Sigmoid colon (tissue), 7 donors: ENCODE data around the gene CDH23. TPM values are rescaled to one million over a fixed set of nuclear protein-coding genes. Genes with fewer than 3 reads are reported as not detected.

Experiments used
- DNase-seq: peaks from one replicate; pipeline ENCODE4 v3.0.0-alpha.2; 2019
- H3K27ac ChIP-seq, 4 donors: fragments of 200-600 bp; sonication (generic); one replicate each; pipeline ENCODE4 v1.5.1; 2016 to 2019; ENCODE audit warnings: mild to moderate bottlenecking in 1 of 4
- H3K27me3 ChIP-seq, 3 donors: fragments of 200-600 bp; sonication (generic); one replicate each; pipeline ENCODE4 v1.5.1; 2019; ENCODE audit warnings: mild to moderate bottlenecking in 1 of 3
- H3K36me3 ChIP-seq, 4 donors: fragments of 200-600 bp; sonication (generic); one replicate each; pipeline ENCODE4 v1.5.1; 2016 to 2019
- H3K4me1 ChIP-seq, 4 donors: fragments of 200-600 bp; sonication (generic); one replicate each; pipeline ENCODE4 v1.5.1; 2017 to 2019
- H3K4me3 ChIP-seq, 4 donors: fragments of 200-600 bp; sonication (generic); one replicate each; pipeline ENCODE4 v1.5.1; 2017 to 2019; ENCODE audit warnings: mild to moderate bottlenecking in 2 of 4, moderate library complexity in 1 of 4
- H3K9me3 ChIP-seq, 4 donors: fragments of 200-600 bp in 3 of 4; sonication (generic) in 3 of 4; one replicate each; pipeline versions ENCODE4 v1.5.1 to v1.6.1; 2013 to 2019
- EP300 ChIP-seq, 4 donors: sonication (generic); formaldehyde crosslinking; IDR thresholded peaks; one replicate each; pipeline ENCODE4 v1.6.1; 2017; ENCODE audit warnings: antibody characterized with exemption in 4 of 4
- POLR2A ChIP-seq, 2 donors: fragments of 450-650 bp; IDR thresholded peaks; one replicate each; pipeline ENCODE4 v1.6.1; 2016; ENCODE audit warnings: antibody characterized with exemption in 2 of 2, mild to moderate bottlenecking in 2 of 2, moderate library complexity in 2 of 2
- POLR2AphosphoS5 ChIP-seq, 4 donors: sonication (generic); formaldehyde crosslinking; IDR thresholded peaks; one replicate each; pipeline ENCODE4 v1.6.1; 2017; ENCODE audit warnings: antibody characterized with exemption in 4 of 4
- WGBS, 2 donors: extraction: QIAGEN DNeasy Blood & Tissue Kit; methylation state at CpG; one replicate each; pipeline ENCODE4 v1.1.7; 2013; 5-methylcytosine and 5-hydroxymethylcytosine counted together
- intact Hi-C: fragments of 100-400 bp; cut with DNase I; formaldehyde crosslinking; loops from one replicate; pipeline ENCODE4 v1.15.1; 2023
- polyA plus RNA-seq, 3 donors: library from polyadenylated mRNA; stranded (reverse); fragments of 200-250 nt; gene quantifications; one replicate each; pipeline ENCODE4 v1.2.3, GENCODE V29; 2013
- total RNA-seq, 4 donors: library from RNA; depleted of rRNA; stranded (reverse); fragments of >200 nt; gene quantifications; one replicate each; pipeline ENCODE4 v1.1.0, GENCODE V29; 2016
- TF ChIP-seq, protein P1 (sequence below), 4 experiments: fragments of 450-650 bp in 3 of 4; fragments of 200-600 bp in 1 of 4; IDR thresholded peaks; one replicate each; pipeline ENCODE4 v1.5.1; 2016 to 2019; ENCODE audit warnings: antibody characterized with exemption in 4 of 4, mild to moderate bottlenecking in 3 of 4, moderate library complexity in 2 of 4
- donor health status: healthy with polysubstance abuse.
- donor health status: Bipolar disorder and iron deficiency.
- donor health status: healthy.

The CDH23 gene
- total and polyA plus RNA-seq, 7 donors = 1.5 to 7.2 (median 3.0) TPM

DNA sequence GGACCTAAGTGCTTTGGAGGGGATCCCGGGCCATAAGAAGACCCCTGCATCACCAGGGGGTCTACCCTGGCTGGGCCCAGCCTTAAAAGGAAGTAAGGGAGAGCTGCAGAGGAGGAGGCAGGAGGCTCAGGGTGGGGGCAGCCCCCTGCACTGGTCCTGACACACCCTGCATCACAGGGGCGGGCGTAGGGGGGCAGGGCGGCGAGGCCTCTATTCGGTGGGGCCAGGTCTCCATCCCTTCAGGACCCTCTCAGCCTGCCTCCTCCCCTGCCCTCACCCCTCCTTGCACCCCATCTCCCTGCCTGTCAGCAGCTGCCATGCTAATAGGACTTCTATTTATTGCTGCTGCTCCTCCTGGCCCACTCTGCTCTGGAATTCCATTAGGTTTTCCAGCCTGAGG lies 221.5 kb downstream of the CDH23 start:
- no peaks in the 10 kb centered on the region for H3K36me3 ChIP-seq
- H3K4me1 ChIP-seq = peaks cover 0 to 34% (median 30%) of the 10 kb centered on the region in 4 donors
- no peaks in the 10 kb centered on the region for H3K9me3 ChIP-seq
- no peak for DNase-seq
- H3K27me3 ChIP-seq = no peaks in the 10 kb centered on the region
- intact Hi-C loops = no loop called here
- WGBS, 2 donors = 93 to 95% methylated on average over 6 of the region's 6 CpGs
- H3K27ac ChIP-seq = no peak overlapping the region
- no peak overlapping the region for H3K4me3 ChIP-seq
- TF ChIP-seq EP300 (IDR thresholded peaks at IDR 0.05) (no peak), POLR2AphosphoS5 (IDR thresholded peaks at IDR 0.05) (no peak), POLR2A (IDR thresholded peaks at IDR 0.05) (no peak)
- TF ChIP-seq, protein P1, sequence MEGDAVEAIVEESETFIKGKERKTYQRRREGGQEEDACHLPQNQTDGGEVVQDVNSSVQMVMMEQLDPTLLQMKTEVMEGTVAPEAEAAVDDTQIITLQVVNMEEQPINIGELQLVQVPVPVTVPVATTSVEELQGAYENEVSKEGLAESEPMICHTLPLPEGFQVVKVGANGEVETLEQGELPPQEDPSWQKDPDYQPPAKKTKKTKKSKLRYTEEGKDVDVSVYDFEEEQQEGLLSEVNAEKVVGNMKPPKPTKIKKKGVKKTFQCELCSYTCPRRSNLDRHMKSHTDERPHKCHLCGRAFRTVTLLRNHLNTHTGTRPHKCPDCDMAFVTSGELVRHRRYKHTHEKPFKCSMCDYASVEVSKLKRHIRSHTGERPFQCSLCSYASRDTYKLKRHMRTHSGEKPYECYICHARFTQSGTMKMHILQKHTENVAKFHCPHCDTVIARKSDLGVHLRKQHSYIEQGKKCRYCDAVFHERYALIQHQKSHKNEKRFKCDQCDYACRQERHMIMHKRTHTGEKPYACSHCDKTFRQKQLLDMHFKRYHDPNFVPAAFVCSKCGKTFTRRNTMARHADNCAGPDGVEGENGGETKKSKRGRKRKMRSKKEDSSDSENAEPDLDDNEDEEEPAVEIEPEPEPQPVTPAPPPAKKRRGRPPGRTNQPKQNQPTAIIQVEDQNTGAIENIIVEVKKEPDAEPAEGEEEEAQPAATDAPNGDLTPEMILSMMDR (IDR thresholded peaks at IDR 0.05) = no peak

DNA sequence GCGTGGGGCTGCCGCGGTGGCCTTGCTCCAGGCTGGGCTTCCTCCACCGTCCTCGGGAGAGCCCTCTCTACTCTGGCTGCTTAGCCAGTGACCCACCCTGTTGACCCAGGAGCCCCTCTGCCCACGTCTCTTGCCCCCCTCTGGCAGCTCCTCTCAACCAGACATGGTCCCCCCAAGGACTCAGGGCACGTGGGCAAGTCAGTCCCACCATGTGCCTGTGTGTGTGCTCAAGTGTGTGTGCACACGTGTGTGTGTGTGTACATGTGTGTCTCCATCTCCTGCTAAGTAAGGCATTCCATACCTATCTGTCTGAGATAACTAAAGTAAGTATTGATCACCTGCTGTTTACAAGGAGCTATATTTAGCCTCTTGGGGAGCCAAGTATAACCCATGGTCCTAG lies 221.9 kb downstream of the CDH23 start:
- TF ChIP-seq POLR2AphosphoS5 (IDR thresholded peaks at IDR 0.05) (no peak), EP300 (IDR thresholded peaks at IDR 0.05) (no peak), POLR2A (IDR thresholded peaks at IDR 0.05) (no peak)
- TF ChIP-seq, protein P1 (IDR thresholded peaks at IDR 0.05) = no peak
- DNase-seq = no peak
- peaks cover 0 to 38% (median 33%) of the 10 kb centered on the region in 4 donors for H3K4me1 ChIP-seq
- no peaks in the 10 kb centered on the region for H3K9me3 ChIP-seq
- intact Hi-C loops = no loop called here
- no peaks in the 10 kb centered on the region for H3K27me3 ChIP-seq
- WGBS, 2 donors = 88 to 93% methylated on average over 8 of the region's 8 CpGs
- H3K27ac ChIP-seq = no peak overlapping the region
- no peak overlapping the region for H3K4me3 ChIP-seq
- H3K36me3 ChIP-seq = no peaks in the 10 kb centered on the region

DNA sequence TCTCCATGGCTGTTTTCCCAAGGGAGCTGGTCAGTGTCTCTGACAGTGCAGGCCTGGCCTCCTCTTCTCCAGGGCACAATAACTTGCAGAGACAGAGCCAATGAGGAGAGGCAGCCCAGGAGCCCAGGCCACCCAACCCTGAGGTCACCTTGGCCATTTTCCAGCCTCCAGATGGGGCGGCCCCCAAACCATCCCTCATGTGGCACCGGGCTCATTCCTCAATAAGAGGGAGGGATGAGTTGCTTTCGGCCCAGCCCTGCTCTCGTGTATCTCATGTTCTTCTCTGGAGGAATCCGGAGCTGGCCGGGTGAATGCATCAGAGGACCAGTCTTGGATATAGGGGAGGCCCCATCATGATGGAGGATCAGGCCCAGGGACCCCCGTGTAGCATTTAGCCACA lies 223.9 kb downstream of the CDH23 start:
- Histone ChIP-seq H3K9me3 (no peaks in the 10 kb centered on the region), H3K4me1 (peaks cover 0 to 40% (median 30%) of the 10 kb centered on the region in 4 donors), H3K27me3 (no peaks in the 10 kb centered on the region), H3K4me3 (no peak overlapping the region), H3K36me3 (no peaks in the 10 kb centered on the region), H3K27ac (peak overlapping the region in 3 of 4 donors; percentile 48 to 86 (median 62))
- no peak for DNase-seq
- 88 to 89% methylated on average over 7 of the region's 7 CpGs for WGBS, 2 donors
- no peak for TF ChIP-seq EP300 (IDR thresholded peaks at IDR 0.05)
- no peak for TF ChIP-seq POLR2A (IDR thresholded peaks at IDR 0.05)
- no peak for TF ChIP-seq POLR2AphosphoS5 (IDR thresholded peaks at IDR 0.05)
- TF ChIP-seq, protein P1 (IDR thresholded peaks at IDR 0.05) = no peak
- intact Hi-C loops = no loop called here

DNA sequence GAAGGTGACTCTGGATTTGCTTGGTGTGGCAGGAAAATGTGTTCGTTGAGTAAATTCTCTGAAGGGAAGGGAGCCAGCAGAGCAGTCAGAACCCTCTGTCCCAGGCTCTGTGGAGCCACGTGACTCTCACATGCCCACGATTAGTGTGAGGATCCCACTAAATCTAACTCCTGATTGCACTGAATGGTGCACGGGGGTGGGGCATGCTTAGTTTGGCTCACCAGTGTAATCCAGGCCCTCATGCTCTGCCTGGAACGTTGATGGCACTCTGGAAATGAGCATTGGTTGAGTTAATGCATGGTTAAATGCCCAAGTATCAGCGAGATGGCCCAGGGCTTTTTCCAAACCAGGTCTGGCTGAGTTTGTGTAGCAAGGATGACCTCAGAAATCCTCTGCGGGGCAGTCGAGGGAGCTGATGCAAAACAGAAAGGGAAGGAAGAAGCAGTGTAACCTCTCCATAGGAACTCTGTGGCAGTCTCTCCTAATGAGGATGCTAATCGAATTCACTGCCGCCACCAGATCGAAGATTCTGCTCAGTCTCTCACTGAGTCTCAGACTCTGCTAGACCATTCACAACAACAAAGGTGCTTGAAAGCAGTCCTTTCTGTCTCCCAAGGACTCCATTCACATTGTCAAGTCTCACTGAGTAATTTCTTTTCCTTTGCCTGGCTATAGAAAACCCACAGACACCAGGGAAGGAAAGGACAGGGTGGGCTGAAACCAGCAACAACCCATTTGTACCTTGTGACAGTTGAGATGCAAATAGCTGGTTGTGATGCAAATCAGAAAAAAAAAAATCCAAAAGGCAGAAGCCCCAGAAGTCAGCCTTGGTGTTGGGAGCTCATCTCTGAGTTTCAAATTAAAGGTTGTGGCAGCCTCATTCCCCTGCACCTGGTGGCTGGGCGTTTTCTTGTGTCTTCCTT lies 224.8 kb downstream of the CDH23 start:
- peak; percentile 87 for DNase-seq
- intact Hi-C loops = no loop called here
- WGBS, 2 donors = 74 to 82% methylated on average over 12 of the region's 12 CpGs
- peak in 2 of 4 donors; percentile 27 to 56 for TF ChIP-seq POLR2AphosphoS5 (IDR thresholded peaks at IDR 0.05)
- TF ChIP-seq, protein P1 (IDR thresholded peaks at IDR 0.05) = no peak
- no peak for TF ChIP-seq POLR2A (IDR thresholded peaks at IDR 0.05)
- peak in 1 of 4 donors; percentile 18 for TF ChIP-seq EP300 (IDR thresholded peaks at IDR 0.05)
- Histone ChIP-seq H3K27me3 (no peaks in the 10 kb centered on the region), H3K27ac (peak overlapping the region; percentile 48 to 86 (median 56)), H3K4me3 (no peak overlapping the region), H3K9me3 (no peaks in the 10 kb centered on the region), H3K36me3 (no peaks in the 10 kb centered on the region), H3K4me1 (peaks cover 0 to 40% (median 30%) of the 10 kb centered on the region in 4 donors)
